ENCODE results near the gene C11orf24. TPM values are rescaled to one million over a fixed set of nuclear protein-coding genes. Genes with fewer than 3 reads are reported as not detected.

The C11orf24 gene
- total and polyA plus RNA-seq, 4 donors = 9.8 to 50.0 (median 29.6) TPM

DNA sequence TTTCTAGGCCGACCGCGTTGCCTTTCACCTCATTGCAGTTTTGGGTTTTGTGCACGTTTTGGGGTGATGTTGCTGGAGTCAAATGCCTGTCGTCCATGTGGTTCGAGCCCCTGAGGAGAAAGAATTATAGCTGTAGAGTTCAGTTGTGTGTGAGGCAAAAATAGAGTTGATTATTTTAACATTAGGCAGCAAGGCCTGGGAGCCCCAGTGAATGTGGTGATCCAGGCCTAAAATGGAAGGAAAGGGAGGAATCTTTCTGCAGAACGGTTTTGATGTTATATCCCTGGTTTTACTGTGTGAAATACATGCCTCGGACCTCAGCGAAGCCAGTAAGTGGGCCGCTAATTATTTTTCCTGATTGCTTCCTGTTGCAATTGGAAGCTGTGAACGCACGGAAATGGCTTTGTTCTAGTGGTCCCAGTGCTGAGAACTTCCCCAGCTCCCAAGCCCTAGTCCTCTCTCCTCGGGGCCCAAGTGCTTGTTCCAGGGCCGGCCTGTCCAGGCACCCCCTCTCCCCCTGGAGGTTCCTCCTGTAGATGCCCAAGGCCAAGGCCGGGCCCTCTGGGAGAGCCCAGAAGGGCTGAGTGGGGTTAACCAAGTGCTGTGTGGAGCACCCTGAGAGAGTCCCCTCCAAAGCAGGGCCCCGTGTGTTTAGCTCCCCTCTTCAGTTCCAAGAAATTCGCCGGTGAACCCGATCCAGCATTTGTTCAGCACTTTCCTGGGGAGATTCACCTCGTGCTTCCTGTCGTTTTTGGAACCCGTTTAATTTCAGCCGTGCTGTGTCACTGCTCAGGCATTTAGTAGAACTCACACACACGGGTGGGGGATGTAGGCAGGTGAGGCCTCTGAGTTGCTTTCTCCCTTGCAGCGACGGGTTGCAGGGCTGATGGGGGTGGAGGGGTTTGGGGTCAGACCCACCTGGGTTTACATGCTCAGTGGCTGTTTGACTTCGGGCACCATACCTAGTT, 42.7 kb upstream of the C11orf24 start:
- peak overlapping the region; percentile 46 to 70 for H3K9ac ChIP-seq (ENCODE audit: insufficient read depth in 1 of 2, low read length in 2 of 2)
- H3K27me3 ChIP-seq (ENCODE audit: control insufficient read depth in 3 of 3, insufficient read depth in 3 of 3, low read length in 2 of 3) = no peaks in the 10 kb centered on the region
- H3K4me3 ChIP-seq = peak overlapping the region; percentile 7
- no peaks in the 10 kb centered on the region for H3K9me3 ChIP-seq (ENCODE audit: control insufficient read depth in 4 of 4, insufficient read depth in 3 of 4, low read length in 3 of 4)
- peaks cover 7 to 34% (median 25%) of the 10 kb centered on the region in 5 donors for H3K4me1 ChIP-seq (ENCODE audit: control insufficient read depth in 5 of 5, insufficient read depth in 5 of 5, low read length in 5 of 5)
- no peaks in the 10 kb centered on the region for H3K36me3 ChIP-seq (ENCODE audit: control insufficient read depth in 4 of 4, insufficient read depth in 4 of 4, low read length in 4 of 4)
- peak overlapping the region; percentile 65 to 86 for H3K27ac ChIP-seq (ENCODE audit: low read depth in 1 of 2, low read length in 1 of 2)
- WGBS, 2 donors = 13 to 15% methylated on average over 27 of the region's 27 CpGs
- TF ChIP-seq, protein P1, sequence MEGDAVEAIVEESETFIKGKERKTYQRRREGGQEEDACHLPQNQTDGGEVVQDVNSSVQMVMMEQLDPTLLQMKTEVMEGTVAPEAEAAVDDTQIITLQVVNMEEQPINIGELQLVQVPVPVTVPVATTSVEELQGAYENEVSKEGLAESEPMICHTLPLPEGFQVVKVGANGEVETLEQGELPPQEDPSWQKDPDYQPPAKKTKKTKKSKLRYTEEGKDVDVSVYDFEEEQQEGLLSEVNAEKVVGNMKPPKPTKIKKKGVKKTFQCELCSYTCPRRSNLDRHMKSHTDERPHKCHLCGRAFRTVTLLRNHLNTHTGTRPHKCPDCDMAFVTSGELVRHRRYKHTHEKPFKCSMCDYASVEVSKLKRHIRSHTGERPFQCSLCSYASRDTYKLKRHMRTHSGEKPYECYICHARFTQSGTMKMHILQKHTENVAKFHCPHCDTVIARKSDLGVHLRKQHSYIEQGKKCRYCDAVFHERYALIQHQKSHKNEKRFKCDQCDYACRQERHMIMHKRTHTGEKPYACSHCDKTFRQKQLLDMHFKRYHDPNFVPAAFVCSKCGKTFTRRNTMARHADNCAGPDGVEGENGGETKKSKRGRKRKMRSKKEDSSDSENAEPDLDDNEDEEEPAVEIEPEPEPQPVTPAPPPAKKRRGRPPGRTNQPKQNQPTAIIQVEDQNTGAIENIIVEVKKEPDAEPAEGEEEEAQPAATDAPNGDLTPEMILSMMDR (IDR thresholded peaks at IDR 0.05; ENCODE audit: control extremely low read depth, extremely low read depth) = no peak
- DNase-seq (peak; percentile 36 to 64 (median 57)), ATAC-seq (ENCODE audit: insufficient read depth, low FRiP score) (no peak)

DNA sequence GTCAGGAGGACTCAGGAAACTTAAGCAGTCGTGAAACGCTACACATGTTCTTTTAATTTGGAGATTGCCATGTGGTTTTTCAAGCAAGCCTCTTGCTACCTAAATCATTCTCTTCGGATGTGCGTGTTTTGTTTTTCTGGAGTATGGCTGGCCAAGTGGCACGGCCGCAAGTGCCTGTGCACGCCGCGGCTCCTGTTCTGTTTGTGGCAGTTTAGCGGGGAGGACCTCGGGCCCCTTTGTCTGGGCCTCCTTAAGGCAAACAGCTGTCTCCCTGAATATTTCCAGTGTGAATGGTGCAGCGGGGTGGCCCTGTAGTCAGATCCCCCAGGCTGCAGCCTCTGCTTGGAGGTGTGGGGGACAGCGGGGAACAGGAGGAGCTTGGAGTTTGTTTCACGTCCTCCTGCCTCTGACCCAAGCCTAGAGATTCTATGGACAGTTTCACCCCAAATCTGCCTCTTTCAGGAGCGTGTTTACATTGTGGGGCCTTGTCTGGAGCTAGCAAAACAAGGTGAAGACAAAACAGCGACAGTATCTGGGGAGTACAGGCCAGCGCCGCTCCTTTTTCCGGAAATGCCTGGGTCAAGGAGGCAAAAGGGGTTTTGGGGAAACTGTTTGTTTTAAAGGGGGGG, 41.9 kb upstream of the C11orf24 start:
- Histone ChIP-seq H3K9me3 (ENCODE audit: control insufficient read depth in 4 of 4, insufficient read depth in 3 of 4, low read length in 3 of 4) (no peaks in the 10 kb centered on the region), H3K36me3 (ENCODE audit: control insufficient read depth in 4 of 4, insufficient read depth in 4 of 4, low read length in 4 of 4) (no peaks in the 10 kb centered on the region), H3K9ac (ENCODE audit: insufficient read depth in 1 of 2, low read length in 2 of 2) (peak overlapping the region; percentile 46 to 70), H3K4me1 (ENCODE audit: control insufficient read depth in 5 of 5, insufficient read depth in 5 of 5, low read length in 5 of 5) (peaks cover 7 to 34% (median 25%) of the 10 kb centered on the region in 5 donors), H3K27ac (ENCODE audit: low read depth in 1 of 2, low read length in 1 of 2) (peak overlapping the region; percentile 65 to 86), H3K27me3 (ENCODE audit: control insufficient read depth in 3 of 3, insufficient read depth in 3 of 3, low read length in 2 of 3) (no peaks in the 10 kb centered on the region), H3K4me3 (peak overlapping the region; percentile 70)
- WGBS, 2 donors = 9 to 12% methylated on average over 19 of the region's 19 CpGs
- TF ChIP-seq, protein P1 (IDR thresholded peaks at IDR 0.05; ENCODE audit: control extremely low read depth, extremely low read depth) = no peak
- DNase-seq (peak in 2 of 3 donors; percentile 39 to 50), ATAC-seq (ENCODE audit: insufficient read depth, low FRiP score) (no peak)

DNA sequence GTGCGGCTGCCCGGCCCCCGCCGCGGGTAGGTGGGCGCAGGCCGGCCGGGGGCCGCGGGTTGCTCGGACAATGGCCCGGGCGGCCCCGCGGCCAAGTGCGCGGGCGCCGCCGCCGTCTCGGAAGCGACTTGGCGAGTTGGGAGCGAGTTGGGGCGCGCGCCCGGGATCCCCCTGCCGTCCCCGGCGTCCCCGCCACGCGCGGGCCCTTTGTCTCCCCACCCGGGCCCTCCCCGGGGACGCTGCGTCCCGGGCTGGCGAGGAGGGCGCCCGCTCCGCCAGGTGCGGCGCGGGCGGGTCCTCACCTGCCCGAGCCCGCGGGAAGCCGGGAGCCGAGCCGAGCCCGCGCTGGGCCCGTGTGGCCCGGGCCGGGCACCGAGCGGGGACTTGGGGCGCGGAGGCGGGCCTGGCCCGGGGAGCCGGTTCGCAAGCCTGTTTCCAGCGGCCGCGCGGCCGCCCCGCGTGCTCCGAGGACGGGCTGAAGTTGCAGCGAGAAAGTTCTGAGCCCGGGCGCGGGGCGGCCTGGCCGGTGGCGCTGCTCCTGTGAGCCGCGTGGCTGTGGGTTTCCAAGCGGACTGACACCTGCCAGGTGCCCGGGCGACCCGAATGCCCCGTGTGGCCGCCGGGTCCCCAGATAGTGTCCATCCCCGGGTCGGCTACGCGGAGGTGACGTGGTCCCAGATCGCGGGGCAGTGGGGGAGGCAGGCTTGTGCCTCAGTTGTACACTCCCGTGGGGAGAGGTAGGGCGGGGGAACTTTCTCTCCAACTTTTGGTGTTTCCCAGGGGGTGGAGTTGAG, 41.2 kb upstream of the C11orf24 start:
- H3K27ac ChIP-seq (ENCODE audit: low read depth in 1 of 2, low read length in 1 of 2) = peak overlapping the region; percentile 65 to 86
- DNase-seq (no peak), ATAC-seq (ENCODE audit: insufficient read depth, low FRiP score) (no peak)
- peaks cover 7 to 34% (median 25%) of the 10 kb centered on the region in 5 donors for H3K4me1 ChIP-seq (ENCODE audit: control insufficient read depth in 5 of 5, insufficient read depth in 5 of 5, low read length in 5 of 5)
- H3K27me3 ChIP-seq (ENCODE audit: control insufficient read depth in 3 of 3, insufficient read depth in 3 of 3, low read length in 2 of 3) = no peaks in the 10 kb centered on the region
- TF ChIP-seq, protein P1 (IDR thresholded peaks at IDR 0.05; ENCODE audit: control extremely low read depth, extremely low read depth) = no peak
- 0 to 1% methylated on average over 57 to 102 of the region's 102 CpGs for WGBS, 2 donors
- H3K36me3 ChIP-seq (ENCODE audit: control insufficient read depth in 4 of 4, insufficient read depth in 4 of 4, low read length in 4 of 4) = no peaks in the 10 kb centered on the region
- H3K9ac ChIP-seq (ENCODE audit: insufficient read depth in 1 of 2, low read length in 2 of 2) = peak overlapping the region; percentile 46 to 70
- H3K9me3 ChIP-seq (ENCODE audit: control insufficient read depth in 4 of 4, insufficient read depth in 3 of 4, low read length in 3 of 4) = no peaks in the 10 kb centered on the region
- H3K4me3 ChIP-seq = peak overlapping the region; percentile 70
